A172 (cell line): Measurements from ENCODE around the gene ATXN2L. TPM values are rescaled to one million over a fixed set of nuclear protein-coding genes. Genes with fewer than 3 reads are reported as not detected.
"Not testable (repeated sequence)": the region's sequence is repeated elsewhere in the genome, so short reads cannot be mapped to it uniquely, and the experiment has no call there.

Experiments used
- DNase-seq: peaks from one replicate; pipeline ENCODE4 v3.0.0-alpha.2; 2015; ENCODE audit warnings: low spot score
- total RNA-seq: library from RNA; depleted of rRNA; stranded (reverse); fragments of >200 nt; shearing (Covaris generic); gene quantifications from 2 replicates; pipeline ENCODE4 v1.2.3, GENCODE V29; 2014

ATXN2L gene
- total RNA-seq, 1 experiment from 2014 or later, result 39.4 TPM

DNA sequence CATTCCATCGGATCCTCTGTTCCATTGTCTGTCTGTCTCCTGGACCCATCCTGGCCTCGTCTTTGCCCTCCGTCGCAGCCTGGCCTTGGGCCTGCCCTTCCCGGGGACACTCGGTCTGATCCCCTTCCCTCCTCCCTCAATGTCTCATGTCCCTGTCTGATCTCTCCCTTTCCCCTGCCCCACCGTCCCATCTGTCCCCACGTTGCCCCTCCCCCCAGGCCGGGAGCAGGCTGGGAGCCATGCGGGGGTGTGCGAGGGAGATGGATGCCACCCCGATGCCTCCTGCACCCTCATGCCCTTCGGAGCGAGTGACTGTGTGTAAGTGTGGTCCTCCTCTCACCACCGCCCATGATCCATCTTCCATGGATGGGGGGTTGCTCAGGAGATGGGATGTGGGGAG is 50.2 kb downstream of the ATXN2L start:
- no peak for DNase-seq

DNA sequence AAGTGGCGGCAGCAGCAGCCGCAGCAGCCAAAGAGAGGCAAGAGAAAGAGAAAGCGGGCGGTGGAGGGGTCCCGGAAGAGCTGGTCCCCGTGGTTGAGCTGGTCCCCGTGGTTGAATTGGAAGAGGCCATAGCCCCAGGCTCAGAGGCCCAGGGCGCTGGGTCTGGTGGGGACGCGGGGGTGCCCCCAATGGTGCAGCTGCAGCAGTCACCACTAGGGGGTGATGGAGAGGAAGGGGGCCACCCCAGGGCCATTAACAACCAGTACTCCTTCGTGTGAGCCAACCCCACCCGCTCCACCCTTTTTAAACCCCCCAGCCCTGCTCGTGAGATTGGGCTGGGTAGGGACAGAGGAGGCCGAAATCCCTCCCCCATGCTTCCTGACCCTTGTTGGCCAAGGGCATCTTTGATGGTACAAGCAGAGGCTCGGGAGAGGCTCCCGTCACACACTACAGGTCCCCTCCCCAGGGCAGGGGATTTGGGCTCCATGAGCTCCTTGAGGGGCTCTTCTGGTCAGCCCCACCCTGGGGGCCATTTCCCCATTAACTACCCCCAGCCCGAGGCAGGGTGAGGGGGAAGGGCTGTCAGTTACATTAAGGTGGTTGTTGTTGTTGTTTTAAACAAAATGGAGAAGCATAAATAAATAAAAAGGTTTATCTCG is 50.9 kb downstream of the ATXN2L start:
- DNase-seq, result no peak

DNA sequence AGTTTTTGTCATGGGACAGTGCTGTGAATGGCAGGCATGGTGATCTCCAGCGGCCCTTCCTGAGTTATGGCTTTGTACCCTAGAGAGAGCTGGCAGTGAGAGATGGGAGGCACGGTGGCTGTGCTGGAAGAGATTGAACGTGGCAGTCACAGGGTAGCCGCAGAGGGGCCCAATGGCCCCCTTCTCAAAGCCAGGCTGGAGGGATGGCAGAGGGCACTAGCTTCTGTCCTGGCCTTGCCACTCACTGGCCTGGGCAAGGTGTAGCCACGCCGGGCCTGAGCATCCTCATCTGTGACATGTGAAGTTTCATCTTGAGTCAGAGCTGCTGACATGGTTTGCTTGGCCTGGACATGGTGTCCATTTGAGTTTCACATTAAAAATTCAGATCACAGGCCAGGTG is 51.6 kb downstream of the ATXN2L start:
- DNase-seq, result no peak

DNA sequence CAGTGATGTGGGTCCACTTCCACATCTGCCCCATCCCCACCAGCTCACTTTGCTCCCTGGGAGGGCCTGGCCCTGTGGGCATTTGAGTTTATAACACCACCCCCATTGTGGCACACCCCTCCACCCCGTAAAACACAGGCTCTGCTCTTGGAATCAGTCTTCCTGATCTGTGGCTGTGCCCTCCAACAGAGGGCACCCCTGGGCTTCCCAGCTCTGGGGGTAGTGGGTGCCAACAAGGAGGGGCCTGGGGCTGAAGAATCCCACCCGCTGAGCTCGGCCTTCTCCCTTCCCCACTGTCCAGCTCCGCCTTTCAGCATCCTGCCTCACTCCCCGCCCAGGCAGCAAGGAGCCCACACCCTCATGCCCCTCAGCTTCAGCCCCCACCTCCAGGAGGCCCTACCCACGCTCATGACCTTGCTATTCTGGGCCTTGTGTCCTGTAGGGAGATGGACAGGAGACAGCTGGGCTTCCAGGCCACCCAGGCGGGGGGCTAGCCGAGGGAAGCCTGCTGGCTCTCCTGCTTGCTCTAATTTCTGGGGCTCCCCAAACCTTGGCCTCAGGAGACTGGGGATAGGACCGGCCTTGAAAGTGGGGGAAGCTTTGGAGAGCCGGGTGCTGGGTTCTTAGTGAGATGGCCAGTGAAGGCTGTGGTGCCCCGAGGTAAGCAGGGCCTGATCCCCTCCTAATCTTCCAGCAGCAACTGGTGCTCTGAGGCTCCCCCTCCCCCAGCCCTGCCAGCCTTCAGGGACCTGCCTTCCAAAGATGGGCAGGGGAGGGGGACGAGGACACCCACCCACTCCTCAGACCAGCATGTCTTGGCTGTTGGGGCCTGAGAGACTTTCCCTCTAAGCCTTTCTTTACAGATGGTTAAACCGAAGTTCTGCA is 52.6 kb downstream of the ATXN2L start:
- no peak for DNase-seq

DNA sequence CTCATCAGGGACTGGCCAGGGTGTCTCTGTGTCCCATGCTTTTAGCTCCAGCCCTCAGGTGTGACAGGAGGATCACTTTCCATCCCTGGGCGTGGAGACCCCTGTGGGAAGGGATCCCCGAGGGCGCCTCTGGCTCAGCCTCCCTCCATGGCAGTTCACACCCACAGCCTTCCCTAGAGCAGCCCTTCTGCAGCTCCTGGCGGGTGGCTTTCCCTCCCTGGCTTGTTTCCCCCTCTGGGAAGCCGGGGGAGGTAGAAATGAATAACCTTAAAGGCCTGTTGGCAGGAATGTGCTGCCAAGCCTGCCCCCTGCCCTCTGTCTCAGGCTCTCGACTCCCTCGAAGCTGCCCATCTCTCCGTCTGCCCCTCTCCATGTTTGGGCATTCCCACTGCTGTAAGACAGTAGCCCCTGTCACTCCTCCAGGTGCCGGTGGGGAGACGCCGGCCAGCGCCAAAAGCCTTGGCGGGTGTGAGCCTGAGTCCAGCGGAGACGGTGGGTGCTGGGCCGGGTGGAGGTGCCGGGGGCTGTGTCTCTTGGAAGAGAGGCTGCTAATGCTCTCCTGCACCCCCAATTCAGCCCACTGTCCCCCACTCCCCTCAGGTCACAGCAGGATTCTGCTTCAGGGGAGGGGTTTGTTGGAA is 53.3 kb downstream of the ATXN2L start:
- no peak for DNase-seq

DNA sequence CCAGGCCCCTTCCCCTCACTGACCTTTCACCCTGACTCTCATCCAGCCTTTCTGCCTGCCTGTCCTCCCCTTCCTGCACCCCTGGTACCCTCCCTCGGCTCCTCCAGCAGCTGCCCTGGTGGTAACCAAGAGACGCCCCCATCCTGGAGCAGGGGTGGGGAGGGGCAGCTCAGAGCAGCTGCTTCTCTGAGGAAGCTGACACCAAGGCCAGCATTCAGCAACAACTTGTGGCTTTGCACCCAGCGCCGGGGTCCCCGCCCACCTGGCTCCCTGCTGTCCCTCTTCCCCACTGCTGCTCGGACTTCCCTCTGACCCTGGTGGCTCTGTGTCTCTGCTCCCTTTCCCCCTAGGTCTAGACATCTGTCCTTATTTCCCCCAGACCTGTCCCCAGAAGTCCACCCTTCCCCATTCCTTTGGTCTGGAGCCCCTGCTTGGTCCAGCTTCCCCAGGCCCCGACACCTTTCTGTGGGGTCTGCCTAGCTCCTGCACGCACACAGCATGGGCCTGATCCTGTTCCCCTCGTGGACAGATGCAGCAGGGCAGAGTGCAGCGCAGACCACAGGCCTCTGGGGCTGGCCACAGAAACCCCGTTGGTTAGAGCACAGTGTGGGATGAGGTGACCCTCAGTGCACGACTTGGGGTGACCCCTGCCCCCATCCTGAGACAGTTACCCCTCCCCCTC is 54.3 kb downstream of the ATXN2L start:
- no peak for DNase-seq

DNA sequence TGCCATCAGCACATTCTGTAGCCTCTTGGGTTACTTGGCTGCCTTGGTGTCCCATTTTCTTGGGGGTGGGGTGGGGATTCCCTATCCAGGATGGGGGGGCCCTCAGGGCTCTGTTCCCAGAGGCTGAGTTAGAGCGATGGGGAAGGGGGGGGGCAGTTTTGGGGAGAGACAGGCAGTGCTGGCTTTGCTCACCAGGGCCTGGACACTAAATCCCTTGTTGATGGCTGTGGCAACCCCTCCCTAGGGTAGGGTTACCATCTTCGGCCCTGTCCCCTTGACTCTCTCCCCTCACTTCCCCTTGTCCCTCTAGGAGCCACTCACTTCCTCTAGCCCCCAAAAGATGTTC is 54.8 kb downstream of the ATXN2L start:
- DNase-seq, result no peak

DNA sequence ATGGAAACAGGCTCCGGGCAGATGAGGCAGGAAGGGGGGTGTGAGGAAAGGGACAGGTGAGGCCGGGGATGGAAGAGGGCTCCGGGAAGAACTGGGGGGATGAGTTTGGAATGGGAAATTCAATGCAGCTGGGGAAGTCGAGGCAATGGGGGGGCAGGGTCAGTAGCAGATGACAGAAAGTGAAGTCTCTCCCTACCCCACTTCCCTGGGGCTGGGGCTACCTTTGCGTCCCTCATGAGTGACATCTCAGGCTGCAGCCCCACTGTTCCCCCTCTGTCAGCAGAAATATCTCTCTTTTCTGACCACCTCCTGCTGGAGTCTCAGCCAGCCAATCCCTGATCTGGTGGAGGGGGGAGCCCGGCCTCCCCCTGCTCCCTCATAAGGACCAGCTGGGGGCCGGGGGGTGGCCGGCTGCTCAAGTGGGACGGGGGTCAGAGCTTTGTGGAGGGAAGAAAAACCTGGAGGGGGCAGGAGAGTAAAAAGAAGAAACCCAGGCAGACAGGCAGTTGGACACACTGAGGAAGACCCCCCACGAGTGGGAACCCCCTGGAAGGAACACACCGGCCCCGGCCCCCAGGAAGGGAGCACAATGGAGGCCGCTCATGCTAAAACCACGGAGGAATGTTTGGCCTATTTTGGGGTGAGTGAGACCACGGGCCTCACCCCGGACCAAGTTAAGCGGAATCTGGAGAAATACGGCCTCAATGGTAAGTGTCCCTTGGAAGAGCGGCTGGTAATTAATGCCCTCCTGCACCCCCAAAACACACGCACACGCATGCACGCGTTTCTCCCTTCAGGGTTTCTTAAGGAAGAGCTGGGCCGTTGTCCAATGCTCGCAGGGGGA is 55.5 kb downstream of the ATXN2L start, which contains the start of gene ATP2A1:
Gene ATP2A1, plus strand, starts transcription at position 406 of the 844 bp plus-strand sequence. Its CDS starts 184 bp downstream, at position 590.
- no peak for DNase-seq

DNA sequence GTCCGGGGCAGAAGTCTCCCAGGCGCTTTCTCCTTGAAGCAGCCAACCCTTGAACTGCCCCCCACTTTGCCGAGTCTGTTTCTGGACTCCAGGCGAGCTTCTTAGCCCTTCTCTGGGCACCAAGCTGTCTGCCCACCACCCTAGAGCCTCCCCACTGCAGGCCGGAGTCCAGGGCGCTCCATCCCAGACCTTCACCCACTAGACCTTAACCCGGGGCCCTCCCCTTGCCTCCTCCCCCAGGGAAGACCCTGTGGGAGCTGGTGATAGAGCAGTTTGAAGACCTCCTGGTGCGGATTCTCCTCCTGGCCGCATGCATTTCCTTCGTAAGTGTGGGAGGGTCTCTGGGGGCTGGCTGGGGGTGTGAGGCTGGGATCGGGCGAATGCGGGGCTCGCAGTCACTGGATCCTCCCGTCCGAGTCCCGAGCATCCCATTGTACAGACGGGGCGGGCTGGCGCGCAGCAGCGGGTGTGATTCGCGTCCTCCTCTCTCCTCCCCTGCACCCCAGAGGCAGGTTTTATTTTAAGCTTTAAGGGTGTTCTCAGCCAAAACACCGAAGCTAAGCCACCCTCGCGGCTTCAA is 56.6 kb downstream of the ATXN2L start:
- DNase-seq, result peak; percentile 14

DNA sequence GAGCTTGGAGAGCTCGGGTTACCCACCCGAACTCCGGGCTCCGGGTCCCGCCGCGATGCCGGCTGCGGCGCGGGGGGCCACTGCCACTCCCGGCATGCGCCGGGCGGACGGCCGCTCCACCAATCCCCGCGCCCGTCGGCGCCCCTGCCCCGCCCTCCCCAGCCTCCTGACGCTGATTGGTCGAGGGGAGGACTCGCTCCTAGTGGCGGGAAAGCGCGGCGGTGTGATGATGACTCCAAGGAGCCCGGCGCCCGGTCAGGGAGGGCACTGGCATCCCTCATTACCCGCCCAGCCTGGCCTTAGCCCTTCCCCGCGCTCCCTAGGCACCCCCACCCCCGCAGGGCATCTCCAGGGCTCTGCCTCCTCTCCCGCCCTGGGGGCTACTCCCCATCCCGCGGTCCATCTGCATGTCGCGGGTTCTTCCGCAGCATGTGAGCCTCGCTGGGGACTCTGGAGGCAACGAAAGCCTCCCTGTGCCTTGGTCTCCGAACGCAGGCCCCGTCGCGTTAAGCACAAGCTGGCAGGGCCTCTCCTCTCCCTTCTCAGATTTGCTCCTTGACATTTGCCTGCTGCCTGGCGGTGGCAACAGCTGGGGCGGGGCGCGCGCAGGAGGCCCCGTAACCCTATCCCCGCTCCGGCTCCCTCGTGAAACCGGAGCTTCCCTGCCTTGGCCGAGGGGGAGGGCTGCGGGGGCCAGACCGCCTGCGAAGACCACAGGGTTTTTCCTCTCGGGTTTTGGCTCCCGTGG is 57.2 kb downstream of the ATXN2L start:
- DNase-seq, result peak; percentile 77

DNA sequence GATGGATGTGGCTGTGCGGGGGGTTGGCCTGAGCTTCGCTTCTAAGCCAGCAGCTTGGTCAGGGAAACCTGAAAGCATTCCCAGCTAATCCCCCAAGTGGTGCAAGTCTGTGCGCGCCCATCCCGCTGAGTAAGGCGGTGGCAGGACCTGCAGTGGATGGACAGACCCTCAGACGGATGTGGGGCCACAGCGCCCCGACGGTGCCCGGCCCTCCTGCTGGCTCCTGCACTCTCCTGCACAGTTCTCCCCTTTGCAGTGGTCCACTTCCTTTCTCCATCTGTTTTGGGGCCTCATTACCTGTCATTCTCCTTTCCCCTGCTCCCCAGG is 57.8 kb downstream of the ATXN2L start:
- DNase-seq, result no peak

DNA sequence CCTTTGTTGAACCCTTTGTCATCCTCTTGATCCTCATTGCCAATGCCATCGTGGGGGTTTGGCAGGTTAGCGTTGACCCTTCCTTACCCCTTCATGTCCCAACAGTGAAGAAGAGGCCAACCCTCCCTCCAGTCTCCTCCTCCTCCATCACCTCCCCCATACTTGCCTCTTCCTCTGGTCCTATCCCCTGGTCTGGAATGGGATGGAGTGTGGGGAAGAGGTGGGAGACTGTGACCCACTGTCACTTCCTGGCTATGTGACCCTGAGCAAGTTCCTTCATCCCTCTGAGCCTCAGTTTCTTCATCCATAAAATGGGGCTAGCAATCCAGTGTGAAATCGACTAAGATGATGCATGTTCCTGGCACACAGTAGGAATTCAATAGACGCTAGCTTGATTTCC is 58.2 kb downstream of the ATXN2L start:
- no peak for DNase-seq

DNA sequence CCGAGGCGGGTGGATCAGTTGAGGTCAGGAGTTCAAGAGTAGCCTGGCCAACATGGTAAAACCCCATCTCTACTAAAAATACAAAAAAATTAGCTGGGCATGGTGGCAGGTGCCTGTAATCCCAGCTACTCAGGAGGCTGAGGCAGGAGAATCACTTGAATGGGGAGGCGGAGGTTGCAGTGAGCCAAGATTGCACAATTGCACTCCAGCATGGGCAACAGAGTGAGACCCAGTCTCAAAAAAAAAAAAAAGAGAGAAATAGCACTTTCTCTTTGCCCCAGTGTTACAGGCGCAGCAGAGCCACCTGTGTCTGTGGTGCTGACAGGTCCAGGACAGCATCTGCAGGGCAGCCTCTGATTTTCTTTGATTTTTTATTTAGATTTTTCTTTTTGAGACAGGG is 58.8 kb downstream of the ATXN2L start:
- DNase-seq, result not testable (repeated sequence)

DNA sequence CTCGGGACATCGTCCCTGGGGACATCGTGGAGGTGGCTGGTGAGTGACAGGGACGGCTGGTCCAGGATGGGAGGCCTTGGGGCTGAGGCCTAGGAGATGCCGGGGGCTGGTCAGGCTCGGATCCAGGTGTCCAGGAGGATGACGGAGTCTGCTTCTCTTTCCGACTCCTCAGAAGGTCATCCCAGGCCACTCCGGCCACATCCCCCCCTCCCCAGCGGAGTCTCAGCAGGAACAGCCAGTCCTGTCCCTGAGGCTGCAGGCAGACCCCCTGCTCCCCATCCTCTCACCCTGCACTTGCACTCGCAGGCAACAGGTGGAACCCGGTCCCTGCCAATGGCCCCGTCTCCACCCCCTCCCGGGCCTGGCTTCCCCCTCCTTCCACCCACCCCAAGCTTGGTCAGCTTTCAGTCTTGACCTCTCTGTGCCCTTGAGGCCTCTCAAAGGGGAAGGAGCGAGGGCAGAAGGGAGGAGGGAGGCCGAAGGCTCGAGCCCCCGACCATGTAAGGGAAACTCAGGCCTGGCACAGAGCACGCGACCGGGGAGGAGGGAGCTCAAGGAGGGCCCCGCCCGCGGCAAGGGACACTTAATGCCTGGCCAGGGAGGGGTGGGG is 59.9 kb downstream of the ATXN2L start:
- DNase-seq, result no peak

DNA sequence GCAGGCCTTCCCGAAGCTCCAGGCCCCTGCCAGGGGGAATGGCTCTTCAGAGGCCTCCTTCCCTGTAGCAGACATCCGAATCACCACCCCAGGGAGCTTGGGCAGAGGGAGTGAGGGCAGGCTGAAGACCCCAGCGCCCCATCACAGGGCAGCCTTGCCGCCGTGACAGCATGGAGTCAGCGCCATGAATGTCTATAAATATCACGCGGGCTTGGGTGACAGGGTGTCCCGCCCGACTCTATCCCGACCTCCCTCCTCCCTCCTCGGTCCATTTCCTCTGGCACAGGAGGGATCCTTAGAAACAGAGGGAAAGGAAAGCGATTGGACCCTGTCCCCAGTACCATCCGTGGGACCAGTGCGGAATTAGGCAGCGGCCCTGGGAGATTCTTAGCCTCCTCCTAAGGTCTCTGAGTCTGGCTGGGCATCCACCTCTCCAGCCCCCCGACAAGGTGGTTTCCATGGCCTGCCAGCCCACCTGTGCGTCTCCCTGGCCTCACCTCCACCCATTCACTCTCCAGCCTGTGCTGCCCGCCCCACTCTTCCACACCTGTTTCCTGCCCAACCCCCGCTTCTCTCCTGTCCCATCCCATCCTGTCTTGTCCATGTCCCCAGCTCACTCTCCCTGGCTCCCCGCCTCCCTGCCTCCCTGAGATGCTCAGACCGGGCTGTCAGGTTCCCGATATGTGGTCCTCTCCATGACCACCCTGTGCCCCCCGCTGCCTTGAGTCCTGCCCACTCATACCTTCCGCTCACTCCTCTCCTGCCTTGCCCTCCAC is 60.6 kb downstream of the ATXN2L start:
- DNase-seq, result no peak

DNA sequence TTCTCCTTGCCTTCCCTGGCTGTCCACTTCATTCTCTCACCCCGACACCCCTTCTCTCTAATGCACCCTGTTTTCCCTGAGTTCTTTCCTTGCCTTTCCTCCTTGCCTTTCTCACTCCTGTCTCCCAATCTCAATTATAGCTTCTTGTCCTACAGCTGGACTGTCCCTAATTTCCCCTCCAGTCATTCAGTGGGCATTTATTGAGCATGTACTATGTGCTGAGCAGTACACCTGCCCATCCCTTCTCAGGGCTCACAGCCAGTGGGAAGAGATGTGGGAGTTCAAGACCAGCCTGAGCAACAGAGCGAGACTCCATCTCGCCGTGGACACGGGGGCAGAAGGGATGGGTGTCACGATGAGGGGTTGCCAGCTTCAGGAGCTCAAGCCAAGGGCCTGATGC is 61.2 kb downstream of the ATXN2L start:
- no peak for DNase-seq
